Activated CD4-positive, CD25-positive, alpha-beta regulatory T cell treated with anti-CD3 and anti-CD28 coated beads, Interleukin-2, amount 50 U/mL, for 16 hours (primary cell): ENCODE data around the gene XK.

Experiments
- DNase-seq: peaks from one replicate; pipeline ENCODE4 v3.0.0-alpha.2; 2020; ENCODE audit warnings: low read depth, low spot score

The XK gene

GRCh38 chrX:37679230-37679629, 6.4 kb upstream of the XK start:
- DNase-seq, result no peak

- DNase-seq, result no peak
These were observed 5.7 kb upstream of the XK start for GRCh38 chrX:37679888-37680287.

- no peak for DNase-seq
These were observed 1.2 kb upstream of the XK start for GRCh38 chrX:37684426-37684825.

- DNase-seq, result no peak
These were observed 618 bp upstream of the XK start for GRCh38 chrX:37684973-37685372.

- no peak for DNase-seq
These were observed 891 bp downstream of the XK start for GRCh38 chrX:37686369-37686995.

- DNase-seq, result no peak
These were observed 1.4 kb downstream of the XK start for GRCh38 chrX:37686996-37687395.

- DNase-seq, result no peak
These were observed 4.5 kb downstream of the XK start for GRCh38 chrX:37690119-37690518.

- DNase-seq, result no peak
These were observed 7.3 kb downstream of the XK start for GRCh38 chrX:37692918-37693317.

GRCh38 chrX:37697169-37697760, 11.7 kb downstream of the XK start:
- no peak for DNase-seq

GRCh38 chrX:37701588-37701987, 16.0 kb downstream of the XK start:
- no peak for DNase-seq

- no peak for DNase-seq
These were observed 26.4 kb downstream of the XK start for GRCh38 chrX:37711991-37712390.

- no peak for DNase-seq
These were observed 26.9 kb downstream of the XK start for GRCh38 chrX:37712458-37712857.

- DNase-seq, result no peak
These were observed 28.9 kb downstream of the XK start for GRCh38 chrX:37714479-37714878.

- DNase-seq, result no peak
These were observed 31.0 kb downstream of the XK start for GRCh38 chrX:37716602-37717001.

- DNase-seq, result no peak
These were observed 32.1 kb downstream of the XK start for GRCh38 chrX:37717708-37718107.

GRCh38 chrX:37722595-37722994, 37.0 kb downstream of the XK start:
- DNase-seq, result no peak

- no peak for DNase-seq
These were observed 40.8 kb downstream of the XK start for GRCh38 chrX:37726346-37726745.

- DNase-seq, result peak; percentile 58
These were observed 59.8 kb downstream of the XK start for GRCh38 chrX:37745354-37745753.

GRCh38 chrX:37745835-37746217, 60.2 kb downstream of the XK start:
- no peak for DNase-seq

GRCh38 chrX:37746218-37746941, 60.8 kb downstream of the XK start:
- no peak for DNase-seq

- DNase-seq, result no peak
These were observed 61.4 kb downstream of the XK start for GRCh38 chrX:37746951-37747350.

- DNase-seq, result no peak
These were observed 66.7 kb downstream of the XK start for GRCh38 chrX:37752281-37752680.

- no peak for DNase-seq
These were observed 67.3 kb downstream of the XK start for GRCh38 chrX:37752936-37753335.
